Sigmoid colon (tissue), 7 donors: ENCODE results near the gene SYTL5. TPM values are rescaled to one million over a fixed set of nuclear protein-coding genes. Genes with fewer than 3 reads are reported as not detected.

Experiments
- DNase-seq: peaks from one replicate; pipeline ENCODE4 v3.0.0-alpha.2; 2019
- H3K27ac ChIP-seq, 4 donors: fragments of 200-600 bp; sonication (generic); one replicate each; pipeline ENCODE4 v1.5.1; 2016 to 2019; ENCODE audit warnings: mild to moderate bottlenecking in 1 of 4
- H3K27me3 ChIP-seq, 3 donors: fragments of 200-600 bp; sonication (generic); one replicate each; pipeline ENCODE4 v1.5.1; 2019; ENCODE audit warnings: mild to moderate bottlenecking in 1 of 3
- H3K36me3 ChIP-seq, 4 donors: fragments of 200-600 bp; sonication (generic); one replicate each; pipeline ENCODE4 v1.5.1; 2016 to 2019
- H3K4me1 ChIP-seq, 4 donors: fragments of 200-600 bp; sonication (generic); one replicate each; pipeline ENCODE4 v1.5.1; 2017 to 2019
- H3K4me3 ChIP-seq, 4 donors: fragments of 200-600 bp; sonication (generic); one replicate each; pipeline ENCODE4 v1.5.1; 2017 to 2019; ENCODE audit warnings: mild to moderate bottlenecking in 2 of 4, moderate library complexity in 1 of 4
- H3K9me3 ChIP-seq, 4 donors: fragments of 200-600 bp in 3 of 4; sonication (generic) in 3 of 4; one replicate each; pipeline versions ENCODE4 v1.5.1 to v1.6.1; 2013 to 2019
- EP300 ChIP-seq, 4 donors: sonication (generic); formaldehyde crosslinking; IDR thresholded peaks; one replicate each; pipeline ENCODE4 v1.6.1; 2017; ENCODE audit warnings: antibody characterized with exemption in 4 of 4
- POLR2A ChIP-seq, 2 donors: fragments of 450-650 bp; IDR thresholded peaks; one replicate each; pipeline ENCODE4 v1.6.1; 2016; ENCODE audit warnings: antibody characterized with exemption in 2 of 2, mild to moderate bottlenecking in 2 of 2, moderate library complexity in 2 of 2
- POLR2AphosphoS5 ChIP-seq, 4 donors: sonication (generic); formaldehyde crosslinking; IDR thresholded peaks; one replicate each; pipeline ENCODE4 v1.6.1; 2017; ENCODE audit warnings: antibody characterized with exemption in 4 of 4
- WGBS, 2 donors: extraction: QIAGEN DNeasy Blood & Tissue Kit; methylation state at CpG; one replicate each; pipeline ENCODE4 v1.1.7; 2013; 5-methylcytosine and 5-hydroxymethylcytosine counted together
- intact Hi-C: fragments of 100-400 bp; cut with DNase I; formaldehyde crosslinking; loops from one replicate; pipeline ENCODE4 v1.15.1; 2023
- polyA plus RNA-seq, 3 donors: library from polyadenylated mRNA; stranded (reverse); fragments of 200-250 nt; gene quantifications; one replicate each; pipeline ENCODE4 v1.2.3, GENCODE V29; 2013
- total RNA-seq, 4 donors: library from RNA; depleted of rRNA; stranded (reverse); fragments of >200 nt; gene quantifications; one replicate each; pipeline ENCODE4 v1.1.0, GENCODE V29; 2016
- TF ChIP-seq, protein P1 (sequence below), 4 experiments: fragments of 450-650 bp in 3 of 4; fragments of 200-600 bp in 1 of 4; IDR thresholded peaks; one replicate each; pipeline ENCODE4 v1.5.1; 2016 to 2019; ENCODE audit warnings: antibody characterized with exemption in 4 of 4, mild to moderate bottlenecking in 3 of 4, moderate library complexity in 2 of 4
- donor health status: healthy with polysubstance abuse.
- donor health status: Bipolar disorder and iron deficiency.
- donor health status: healthy.

The SYTL5 gene
- total and polyA plus RNA-seq, 7 donors: under 0.01 to 21.0 (median 1.9) TPM; not detected in 1

DNA sequence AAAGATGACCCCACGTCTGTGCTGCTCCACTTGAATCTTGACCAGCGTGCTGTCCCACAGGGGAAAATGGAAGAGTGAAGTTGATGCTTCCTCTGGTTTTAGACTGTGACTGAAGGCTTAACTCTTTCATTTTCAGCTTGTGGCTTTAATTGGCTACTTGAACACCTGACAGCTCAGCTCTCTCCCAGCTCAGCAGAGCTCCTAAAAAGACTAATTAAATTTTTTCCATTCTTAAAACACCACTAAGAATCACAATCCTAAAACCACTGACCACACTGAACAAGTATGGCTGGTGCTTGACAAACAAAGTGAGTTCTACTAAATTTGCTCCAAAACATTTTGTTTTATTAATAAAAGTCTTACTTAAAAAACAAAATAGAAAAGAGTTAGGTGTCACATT is 142.7 kb downstream of the SYTL5 start:
- no peak for DNase-seq
- H3K9me3 ChIP-seq: no peaks in the 10 kb centered on the region
- H3K36me3 ChIP-seq: peaks cover 0 to 11% (median 0%) of the 10 kb centered on the region in 4 donors
- no peaks in the 10 kb centered on the region for H3K4me1 ChIP-seq
- H3K4me3 ChIP-seq: no peak overlapping the region
- H3K27ac ChIP-seq: no peak overlapping the region
- H3K27me3 ChIP-seq: no peaks in the 10 kb centered on the region
- intact Hi-C loops: no loop called here
- no peak for TF ChIP-seq POLR2A (IDR thresholded peaks at IDR 0.05)
- TF ChIP-seq, protein P1, sequence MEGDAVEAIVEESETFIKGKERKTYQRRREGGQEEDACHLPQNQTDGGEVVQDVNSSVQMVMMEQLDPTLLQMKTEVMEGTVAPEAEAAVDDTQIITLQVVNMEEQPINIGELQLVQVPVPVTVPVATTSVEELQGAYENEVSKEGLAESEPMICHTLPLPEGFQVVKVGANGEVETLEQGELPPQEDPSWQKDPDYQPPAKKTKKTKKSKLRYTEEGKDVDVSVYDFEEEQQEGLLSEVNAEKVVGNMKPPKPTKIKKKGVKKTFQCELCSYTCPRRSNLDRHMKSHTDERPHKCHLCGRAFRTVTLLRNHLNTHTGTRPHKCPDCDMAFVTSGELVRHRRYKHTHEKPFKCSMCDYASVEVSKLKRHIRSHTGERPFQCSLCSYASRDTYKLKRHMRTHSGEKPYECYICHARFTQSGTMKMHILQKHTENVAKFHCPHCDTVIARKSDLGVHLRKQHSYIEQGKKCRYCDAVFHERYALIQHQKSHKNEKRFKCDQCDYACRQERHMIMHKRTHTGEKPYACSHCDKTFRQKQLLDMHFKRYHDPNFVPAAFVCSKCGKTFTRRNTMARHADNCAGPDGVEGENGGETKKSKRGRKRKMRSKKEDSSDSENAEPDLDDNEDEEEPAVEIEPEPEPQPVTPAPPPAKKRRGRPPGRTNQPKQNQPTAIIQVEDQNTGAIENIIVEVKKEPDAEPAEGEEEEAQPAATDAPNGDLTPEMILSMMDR (IDR thresholded peaks at IDR 0.05): no peak
- TF ChIP-seq EP300 (IDR thresholded peaks at IDR 0.05): no peak
- no peak for TF ChIP-seq POLR2AphosphoS5 (IDR thresholded peaks at IDR 0.05)
- WGBS, 2 donors: 87 to 93% methylated on average over 2 of the region's 2 CpGs

DNA sequence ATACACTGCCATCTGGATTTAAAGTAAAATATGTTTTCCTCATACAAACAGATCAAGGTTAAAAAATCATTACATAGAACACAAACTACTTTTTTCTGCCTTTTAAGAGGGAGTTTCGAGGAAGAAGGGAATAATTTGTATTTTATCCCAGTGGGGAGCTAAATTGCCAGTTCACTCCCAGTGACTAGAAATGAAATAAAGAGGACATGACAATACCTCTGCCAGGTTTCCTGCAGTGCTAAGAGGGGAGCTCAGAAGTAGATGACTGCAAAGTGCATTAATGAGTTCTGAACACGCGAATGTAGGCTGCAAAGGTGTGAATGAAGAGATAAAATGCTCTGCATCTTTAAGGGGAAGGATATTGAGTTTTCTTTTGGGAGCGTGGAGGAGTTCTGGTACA is 144.6 kb downstream of the SYTL5 start:
- H3K4me1 ChIP-seq: no peaks in the 10 kb centered on the region
- DNase-seq: no peak
- TF ChIP-seq POLR2AphosphoS5 (IDR thresholded peaks at IDR 0.05) (no peak), POLR2A (IDR thresholded peaks at IDR 0.05) (no peak), EP300 (IDR thresholded peaks at IDR 0.05) (no peak)
- TF ChIP-seq, protein P1 (IDR thresholded peaks at IDR 0.05): no peak
- no peaks in the 10 kb centered on the region for H3K9me3 ChIP-seq
- intact Hi-C loops: no loop called here
- H3K27ac ChIP-seq: no peak overlapping the region
- no peak overlapping the region for H3K4me3 ChIP-seq
- no peaks in the 10 kb centered on the region for H3K27me3 ChIP-seq
- peaks cover 0 to 12% (median 0%) of the 10 kb centered on the region in 4 donors for H3K36me3 ChIP-seq
- WGBS, 2 donors: 91 to 93% methylated on average over 4 of the region's 4 CpGs

DNA sequence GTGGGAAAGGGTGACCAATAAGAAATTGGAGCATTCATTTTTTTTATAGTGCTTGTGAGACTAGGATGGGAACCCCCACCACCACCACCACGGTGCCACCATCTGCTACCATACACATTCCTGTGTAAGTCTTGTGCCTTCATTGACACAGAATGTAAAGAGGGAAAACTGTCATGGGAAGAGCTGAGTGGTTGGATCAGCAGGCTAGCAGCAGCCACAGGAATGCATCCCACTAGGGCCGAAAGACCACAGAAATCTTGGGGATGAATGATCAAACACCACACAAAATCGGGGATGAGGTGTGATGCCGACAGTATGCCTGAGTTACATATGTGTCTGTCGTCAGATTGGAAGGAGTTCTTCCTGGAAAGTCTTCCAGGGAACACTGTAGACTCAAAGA is 145.1 kb downstream of the SYTL5 start:
- Histone ChIP-seq H3K36me3 (peaks cover 0 to 16% (median under 1%) of the 10 kb centered on the region in 4 donors), H3K4me1 (no peaks in the 10 kb centered on the region), H3K4me3 (no peak overlapping the region), H3K9me3 (no peaks in the 10 kb centered on the region), H3K27me3 (no peaks in the 10 kb centered on the region), H3K27ac (no peak overlapping the region)
- DNase-seq: no peak
- TF ChIP-seq EP300 (IDR thresholded peaks at IDR 0.05): no peak
- TF ChIP-seq POLR2AphosphoS5 (IDR thresholded peaks at IDR 0.05): no peak
- TF ChIP-seq, protein P1 (IDR thresholded peaks at IDR 0.05): no peak
- no peak for TF ChIP-seq POLR2A (IDR thresholded peaks at IDR 0.05)
- WGBS, 2 donors: 92 to 93% methylated on average over 5 of the region's 5 CpGs
- intact Hi-C loops: no loop called here

DNA sequence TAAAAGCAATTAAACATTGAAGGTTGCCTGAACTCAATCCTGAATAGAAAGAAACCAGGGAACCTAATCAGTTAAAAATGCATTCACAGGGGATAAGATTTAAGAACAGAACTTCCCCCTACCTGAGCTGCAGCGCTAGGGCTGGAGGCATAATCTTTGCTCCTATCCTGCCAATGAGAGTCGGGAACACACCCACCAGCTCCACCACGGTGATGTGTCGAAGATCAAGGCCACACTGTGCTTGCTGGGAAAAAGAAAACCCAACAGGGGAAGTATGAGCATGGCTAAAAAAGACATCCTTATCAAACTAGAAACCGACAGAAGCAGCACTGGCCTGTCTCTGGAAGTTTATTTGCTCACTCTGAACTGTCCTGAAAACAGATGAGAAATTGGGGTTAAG is 148.0 kb downstream of the SYTL5 start:
- H3K4me3 ChIP-seq: no peak overlapping the region
- intact Hi-C loops: no loop called here
- TF ChIP-seq POLR2A (IDR thresholded peaks at IDR 0.05) (no peak), POLR2AphosphoS5 (IDR thresholded peaks at IDR 0.05) (no peak), EP300 (IDR thresholded peaks at IDR 0.05) (no peak)
- TF ChIP-seq, protein P1 (IDR thresholded peaks at IDR 0.05): no peak
- H3K27ac ChIP-seq: no peak overlapping the region
- no peaks in the 10 kb centered on the region for H3K27me3 ChIP-seq
- peaks cover 0 to 12% (median 2%) of the 10 kb centered on the region in 4 donors for H3K36me3 ChIP-seq
- DNase-seq: no peak
- no peaks in the 10 kb centered on the region for H3K9me3 ChIP-seq
- 27 to 68% methylated on average over 5 of the region's 5 CpGs for WGBS, 2 donors
- no peaks in the 10 kb centered on the region for H3K4me1 ChIP-seq

DNA sequence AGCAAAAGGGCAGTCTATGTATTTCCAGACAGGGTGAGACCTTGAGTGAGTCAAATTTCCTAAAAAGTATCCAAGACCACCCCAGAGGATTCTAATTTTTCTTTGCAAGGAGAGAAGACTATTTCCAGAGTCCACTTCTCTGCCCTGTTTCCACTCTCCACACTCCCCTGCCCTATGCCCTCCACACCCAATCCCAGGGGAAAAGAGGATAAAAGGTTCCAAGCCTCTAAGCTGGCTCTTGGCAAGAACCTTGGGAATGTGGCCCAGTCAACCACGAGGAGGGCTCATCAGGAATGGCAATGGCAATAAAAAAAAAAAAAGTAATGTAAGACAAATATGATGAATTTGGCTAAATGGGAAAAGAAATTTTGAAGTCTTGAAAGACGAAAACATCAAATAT is 148.5 kb downstream of the SYTL5 start:
- no peak overlapping the region for H3K4me3 ChIP-seq
- 54 to 71% methylated on average over 2 of the region's 2 CpGs for WGBS, 2 donors
- H3K36me3 ChIP-seq: peaks cover 0 to 17% (median 4%) of the 10 kb centered on the region in 4 donors
- no peak for TF ChIP-seq POLR2AphosphoS5 (IDR thresholded peaks at IDR 0.05)
- TF ChIP-seq, protein P1 (IDR thresholded peaks at IDR 0.05): no peak
- no peak for TF ChIP-seq EP300 (IDR thresholded peaks at IDR 0.05)
- no peak for TF ChIP-seq POLR2A (IDR thresholded peaks at IDR 0.05)
- H3K9me3 ChIP-seq: no peaks in the 10 kb centered on the region
- DNase-seq: no peak
- H3K4me1 ChIP-seq: no peaks in the 10 kb centered on the region
- no peaks in the 10 kb centered on the region for H3K27me3 ChIP-seq
- intact Hi-C loops: no loop called here
- H3K27ac ChIP-seq: no peak overlapping the region
